Measurements from ENCODE around the gene RRM1.
"Not testable (repeated sequence)": the region's sequence is repeated elsewhere in the genome, so short reads cannot be mapped to it uniquely, and the experiment has no call there.

RRM1 gene

DNA sequence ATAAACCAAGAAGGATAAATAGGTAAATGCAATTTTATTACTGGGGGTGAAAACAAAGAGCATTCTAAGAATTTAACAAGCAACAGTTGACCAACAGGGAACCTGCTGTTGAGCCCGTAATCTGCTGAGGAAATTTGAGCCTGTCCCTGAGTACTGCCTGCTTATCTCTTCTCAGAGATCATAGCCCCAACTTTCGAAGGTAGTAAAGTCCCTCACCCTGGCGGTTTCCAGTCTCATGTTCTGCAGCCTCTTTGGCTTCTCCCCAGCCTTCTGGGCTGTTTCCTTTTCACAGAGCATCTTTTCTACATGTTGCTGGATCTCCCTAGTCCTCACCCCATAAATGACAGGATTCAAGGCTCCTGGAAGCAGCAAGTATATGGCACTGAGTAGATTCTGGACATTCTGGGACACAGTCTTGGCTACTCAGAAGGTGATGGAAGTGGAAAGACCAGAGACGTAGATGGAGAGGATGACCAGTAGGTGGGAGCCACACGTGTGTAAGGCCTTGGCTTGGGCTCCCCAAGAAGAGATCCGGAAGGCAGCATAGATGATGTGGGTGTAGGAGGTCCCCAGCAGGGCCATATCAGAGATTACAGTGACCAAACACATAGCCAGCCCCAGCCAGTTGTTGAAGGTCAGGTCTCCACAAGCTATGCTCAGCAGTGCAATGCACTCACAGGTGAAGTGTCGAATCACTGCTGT, 51.6 kb downstream of the RRM1 start:
- DNase-seq: no peak

DNA sequence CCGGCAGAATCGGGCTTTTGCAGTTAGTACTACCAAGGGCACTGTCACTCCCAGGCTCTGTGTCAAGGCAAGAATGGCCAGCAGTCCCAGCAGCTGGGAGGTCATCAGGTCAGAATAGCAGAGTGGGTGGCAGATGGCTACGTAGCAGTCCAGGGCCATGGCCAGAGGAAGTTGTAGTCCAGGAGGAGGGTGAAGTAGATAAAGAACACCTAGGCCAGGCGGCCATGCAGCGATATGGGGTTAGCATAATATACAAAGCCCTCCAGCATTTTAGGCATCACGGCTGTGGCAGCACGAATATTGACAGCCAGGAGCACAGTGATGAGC, 52.1 kb downstream of the RRM1 start:
- no peak for DNase-seq

DNA sequence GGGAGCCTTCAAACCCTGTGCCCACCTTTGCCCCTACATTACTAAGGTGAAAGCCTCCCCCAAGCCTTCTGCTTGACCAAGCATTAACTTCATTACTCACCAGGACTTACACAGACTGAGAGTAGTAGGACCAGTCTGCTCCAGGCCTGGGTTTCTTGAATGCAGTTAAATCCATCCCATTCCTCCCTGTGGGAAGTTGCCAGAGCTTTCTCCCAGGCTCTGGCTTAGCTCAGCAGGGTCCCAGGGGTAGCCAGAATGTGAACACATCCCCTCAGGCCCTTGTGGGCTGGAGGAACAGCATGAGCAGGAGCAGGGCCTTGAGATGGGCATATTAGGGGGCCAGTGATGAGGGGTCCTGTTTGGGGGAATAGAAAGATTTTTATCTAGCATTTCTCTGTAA, 59.9 kb downstream of the RRM1 start:
- DNase-seq: no peak

DNA sequence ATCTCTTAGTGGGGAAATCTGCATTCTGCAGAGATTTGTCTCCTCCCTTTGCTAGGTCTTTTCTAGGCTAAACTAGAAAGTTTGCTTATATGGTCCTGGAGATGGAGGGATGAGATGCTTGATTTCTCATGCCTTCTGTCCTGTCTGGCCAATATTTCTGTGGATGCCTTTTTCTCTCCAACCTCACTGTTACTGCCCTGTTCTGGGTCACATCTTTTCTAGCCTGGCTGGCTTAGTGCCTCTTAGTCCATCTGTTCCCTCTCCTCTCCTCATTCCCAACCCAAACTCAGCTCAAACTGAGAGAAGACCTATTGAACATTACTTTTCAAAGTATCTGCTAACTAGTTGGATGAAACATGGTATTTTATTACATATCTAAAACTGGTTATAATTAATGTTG, 62.0 kb downstream of the RRM1 start:
- no peak for DNase-seq

DNA sequence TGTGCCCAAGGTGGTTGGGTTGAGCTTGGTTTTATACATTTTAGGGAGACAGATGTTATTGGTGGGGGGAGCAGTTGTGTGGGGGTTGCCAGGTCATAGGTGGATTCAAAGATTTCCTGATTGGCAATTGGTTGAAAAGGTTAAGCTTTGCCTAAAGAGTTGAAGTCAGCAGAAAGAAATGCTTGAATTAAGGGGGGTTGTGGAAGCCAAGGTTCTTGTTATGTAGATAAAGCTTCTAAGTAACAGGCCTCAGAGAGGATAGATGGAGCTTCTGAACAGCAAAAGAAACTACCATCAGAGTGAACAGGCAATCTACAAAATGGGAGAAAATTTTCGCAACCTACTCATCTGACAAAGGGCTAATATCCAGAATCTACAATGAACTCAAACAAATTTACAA, 64.2 kb downstream of the RRM1 start:
- DNase-seq: not testable (repeated sequence)

DNA sequence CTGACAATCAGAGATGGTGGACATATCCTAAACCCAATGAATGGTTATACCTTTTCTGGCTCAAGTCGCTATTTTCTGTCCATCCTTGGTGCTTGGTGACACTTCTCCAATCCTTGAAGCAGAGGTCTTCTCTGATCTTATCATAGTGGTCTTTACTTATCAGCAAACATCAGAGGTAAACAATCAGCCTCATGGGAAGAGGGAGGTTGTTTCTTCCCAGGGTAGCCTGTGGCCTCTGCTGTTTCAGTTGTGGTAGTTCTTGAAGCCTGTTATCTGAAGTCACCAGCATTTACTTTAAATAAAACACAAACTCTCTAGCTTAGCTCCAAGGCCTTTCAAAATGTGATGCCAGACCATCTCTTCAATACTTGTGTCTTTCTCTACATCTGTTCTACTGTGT, 66.7 kb downstream of the RRM1 start:
- no peak for DNase-seq

DNA sequence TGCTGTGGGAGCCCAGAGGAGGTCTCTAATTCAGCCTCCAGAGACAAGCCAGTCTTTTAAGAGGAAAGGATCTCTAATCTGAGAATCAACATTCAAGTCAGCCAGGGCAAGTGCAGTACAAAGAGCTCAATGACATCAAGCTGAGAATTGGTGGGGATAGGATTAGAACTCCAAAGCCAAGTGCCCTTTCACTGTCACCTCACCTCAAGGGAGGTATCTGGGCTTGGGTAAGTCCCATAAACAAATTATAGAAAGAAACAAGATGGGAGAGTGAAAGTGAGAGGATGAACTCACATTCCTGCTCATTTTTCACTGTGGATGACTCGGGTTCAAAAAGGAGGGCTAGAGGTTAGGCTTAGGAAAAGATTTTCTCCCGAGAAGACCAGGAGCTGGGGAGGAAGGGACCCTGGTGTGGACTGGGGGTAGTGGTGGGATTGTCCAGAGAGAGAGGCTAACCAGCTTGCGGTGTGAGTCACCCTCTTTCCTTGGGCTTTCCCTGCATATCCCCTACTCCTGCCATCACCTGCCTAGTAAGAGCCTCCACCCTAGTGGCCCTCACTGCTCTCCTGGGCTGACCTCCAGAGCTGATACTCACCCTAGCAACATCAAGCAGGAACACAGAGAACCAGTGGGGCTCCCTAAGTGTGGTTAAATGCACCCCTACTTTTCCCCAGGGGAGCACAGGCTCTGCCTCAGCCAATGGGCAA, 70.4 kb downstream of the RRM1 start:
- DNase-seq: no peak

DNA sequence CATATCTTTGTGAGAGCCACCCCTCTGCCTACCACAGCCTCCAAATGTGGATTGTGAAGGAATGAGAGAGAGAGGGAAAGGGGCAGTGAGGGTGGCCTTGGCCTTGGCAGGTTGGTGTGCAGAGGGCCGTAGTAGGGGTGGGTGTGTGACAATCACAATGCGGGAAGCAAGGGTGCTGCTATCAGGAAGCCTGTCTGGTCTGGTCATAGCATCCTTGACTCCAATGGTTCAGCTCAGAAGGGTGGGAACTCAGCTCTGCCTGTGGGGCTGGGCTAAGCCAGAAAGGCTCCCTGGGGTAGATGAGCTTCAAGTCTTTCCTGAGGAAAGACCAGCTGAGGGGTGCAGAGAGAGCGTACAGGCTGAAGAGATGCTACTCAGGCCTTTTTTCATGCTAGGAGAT, 72.7 kb downstream of the RRM1 start:
- DNase-seq: no peak

DNA sequence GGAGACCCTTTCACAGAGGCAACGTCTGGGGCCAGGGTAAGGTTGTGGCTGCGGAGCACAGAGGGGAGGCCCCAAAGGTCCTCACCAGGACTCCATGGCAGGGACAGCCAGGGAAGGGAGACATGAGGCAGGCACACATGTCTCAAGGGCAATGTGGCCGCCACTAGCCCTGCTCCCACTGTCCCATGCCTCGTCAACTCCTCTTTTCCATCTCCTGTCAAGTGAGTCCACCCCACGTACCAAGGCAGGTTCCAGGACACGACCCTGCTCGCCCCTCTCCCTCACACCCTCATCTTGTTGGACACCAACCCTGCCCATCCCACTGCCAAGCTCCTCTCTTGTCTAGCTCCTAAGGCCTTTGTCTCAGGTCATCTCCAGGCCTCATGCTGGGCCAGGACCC, 73.2 kb downstream of the RRM1 start:
- DNase-seq: no peak

DNA sequence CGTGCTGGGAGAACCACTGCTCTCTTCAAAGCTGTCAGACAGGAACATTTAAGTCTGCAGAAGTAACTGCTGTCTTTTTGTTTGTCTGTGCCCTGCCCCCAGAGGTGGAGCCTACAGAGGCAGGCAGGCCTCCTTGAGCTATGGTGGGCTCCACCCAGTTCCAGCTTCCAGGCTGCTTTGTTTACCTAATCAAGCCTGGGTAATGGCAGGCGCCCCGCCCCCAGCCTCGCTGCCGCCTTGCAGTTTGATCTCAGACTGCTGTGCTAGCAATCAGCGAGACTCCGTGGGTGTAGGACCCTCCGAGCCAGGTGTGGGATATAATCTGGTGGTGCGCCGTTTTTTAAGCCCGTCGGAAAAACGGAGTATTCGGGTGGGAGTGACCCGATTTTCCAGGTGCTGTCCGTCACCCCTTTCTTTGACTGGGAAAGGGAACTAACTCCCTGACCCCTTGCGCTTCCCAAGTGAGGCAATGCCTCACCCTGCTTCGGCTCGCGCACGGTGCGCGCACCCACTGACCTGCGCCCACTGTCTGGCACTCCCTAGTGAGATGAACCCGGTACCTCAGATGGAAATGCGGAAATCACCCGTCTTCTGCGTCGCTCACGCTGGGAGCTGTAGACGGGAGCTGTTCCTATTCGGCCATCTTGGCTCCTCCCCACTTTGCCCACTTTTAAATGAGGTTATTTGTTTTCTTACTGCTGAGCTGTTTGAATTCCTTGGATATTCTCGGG, 81.2 kb downstream of the RRM1 start:
- DNase-seq: not testable (repeated sequence)

DNA sequence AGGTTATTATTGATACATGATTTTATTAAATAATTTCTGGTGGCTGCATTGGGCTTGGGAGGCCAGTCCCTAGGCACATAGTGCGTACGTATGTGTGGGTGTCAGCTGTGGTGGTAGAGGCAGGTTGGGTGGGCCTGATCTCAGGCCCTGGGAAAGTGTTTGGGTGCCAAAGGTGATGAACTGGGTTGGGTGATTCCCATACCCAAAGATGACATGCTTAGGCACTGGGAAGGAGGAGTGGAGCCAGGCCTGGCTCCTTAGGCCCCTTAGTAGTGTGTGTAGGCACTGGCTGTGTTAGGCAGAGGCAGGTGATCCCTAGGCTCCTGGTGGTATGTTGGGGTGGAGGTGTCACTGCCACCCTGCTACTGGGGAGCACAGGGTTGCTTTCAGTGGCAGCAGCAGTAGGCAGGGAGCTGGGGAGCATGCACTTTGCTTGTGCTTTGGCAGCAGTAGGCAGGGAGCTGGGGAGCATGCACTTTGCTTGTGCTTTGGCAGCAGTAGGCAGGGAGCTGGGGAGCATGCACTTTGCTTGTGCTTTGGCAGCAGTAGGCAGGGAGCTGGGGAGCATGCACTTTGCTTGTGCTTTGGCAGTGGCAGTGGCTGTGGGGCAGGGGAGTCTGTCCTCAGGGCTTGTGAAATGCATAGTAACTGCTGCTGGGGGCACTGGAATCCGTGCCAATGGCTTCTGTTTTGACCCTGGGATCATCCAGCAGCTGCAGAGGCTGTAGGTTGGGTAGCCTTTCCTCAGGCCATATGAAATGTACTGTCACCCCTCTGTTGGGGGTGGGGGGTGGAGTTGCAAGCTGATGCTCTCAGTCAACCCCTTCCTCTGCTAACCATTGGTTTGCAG, 84.4 kb downstream of the RRM1 start:
- DNase-seq: no peak

DNA sequence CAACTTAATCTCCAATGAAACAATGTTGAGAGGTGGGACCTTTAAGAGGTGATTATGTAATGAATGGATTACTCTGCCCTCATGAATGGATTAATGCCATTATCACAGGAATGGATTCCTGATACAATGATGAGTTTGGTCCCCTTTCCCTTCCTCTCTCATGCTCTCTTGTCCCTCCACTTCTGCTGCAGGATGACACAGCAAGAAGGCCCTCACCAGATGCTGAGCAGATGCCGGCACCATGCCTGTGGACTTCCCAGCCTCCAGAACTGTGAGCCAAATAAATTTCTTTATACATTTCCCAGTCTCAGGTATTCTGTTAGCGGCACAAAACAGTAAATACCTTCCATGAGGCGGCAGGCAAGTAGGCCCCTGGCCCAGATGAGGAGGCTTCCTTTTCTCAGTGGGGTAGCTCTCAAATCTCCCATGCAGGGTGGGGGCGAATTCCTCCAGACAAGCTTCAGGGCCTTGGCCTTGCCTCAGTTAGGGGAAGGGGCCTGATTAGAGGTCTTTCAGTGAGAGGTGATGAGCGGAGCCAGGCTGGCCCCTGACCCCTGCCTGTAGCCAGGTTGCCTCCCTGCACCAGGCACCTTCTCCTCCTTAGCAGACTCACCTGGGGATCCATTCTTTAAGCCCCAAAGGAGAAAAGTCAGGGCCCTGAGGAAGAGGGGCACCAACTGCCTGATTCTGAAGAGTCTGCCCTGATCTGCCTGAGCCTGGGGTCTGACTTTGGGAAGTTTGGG, 86.0 kb downstream of the RRM1 start:
- no peak for DNase-seq

DNA sequence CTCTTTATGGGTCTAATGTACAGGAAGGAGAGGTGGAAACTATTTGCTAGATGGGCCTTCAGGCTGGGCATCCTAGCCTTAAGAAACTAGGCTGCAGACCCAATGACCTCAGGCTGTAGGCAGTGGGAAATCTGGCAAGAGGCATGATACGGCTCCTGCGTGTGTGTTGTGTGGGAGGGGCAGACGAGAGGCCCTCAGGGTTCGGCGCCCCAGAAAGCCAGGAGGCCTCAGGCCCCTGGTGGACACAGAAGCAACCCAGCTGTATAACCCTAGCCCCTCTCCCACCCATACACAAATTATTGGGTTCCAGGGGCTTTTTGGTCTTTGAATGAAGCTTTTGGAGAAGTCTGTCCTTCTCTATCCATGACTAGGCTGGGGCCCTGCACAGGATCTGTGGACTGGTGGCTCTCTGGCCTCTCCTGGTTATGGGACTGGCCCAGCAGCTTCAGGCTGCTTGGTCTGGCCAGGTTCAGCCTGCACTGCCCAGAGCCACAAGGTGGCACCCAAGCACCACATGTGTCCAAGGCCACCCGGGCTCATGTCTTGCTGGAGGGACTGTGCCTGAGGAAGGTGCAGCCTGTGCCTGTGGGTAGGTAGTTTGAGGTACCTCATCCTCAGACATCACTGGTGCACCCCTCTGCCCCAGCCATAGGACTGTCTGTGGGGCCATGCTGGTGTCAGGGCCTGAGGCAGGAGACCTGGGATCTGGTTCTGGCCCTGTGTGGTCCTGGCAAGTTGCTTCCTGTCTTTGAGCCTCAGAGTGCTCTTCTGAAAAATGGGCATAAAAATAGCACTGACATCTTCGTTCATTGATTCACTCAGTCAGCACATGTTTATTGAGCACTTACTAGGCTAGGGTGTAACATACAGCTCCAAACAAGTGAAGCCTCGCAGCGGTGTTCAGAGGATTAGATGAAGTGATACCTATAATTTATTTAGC, 87.5 kb downstream of the RRM1 start:
- DNase-seq: peak in 1 of 2 donors; percentile 13

DNA sequence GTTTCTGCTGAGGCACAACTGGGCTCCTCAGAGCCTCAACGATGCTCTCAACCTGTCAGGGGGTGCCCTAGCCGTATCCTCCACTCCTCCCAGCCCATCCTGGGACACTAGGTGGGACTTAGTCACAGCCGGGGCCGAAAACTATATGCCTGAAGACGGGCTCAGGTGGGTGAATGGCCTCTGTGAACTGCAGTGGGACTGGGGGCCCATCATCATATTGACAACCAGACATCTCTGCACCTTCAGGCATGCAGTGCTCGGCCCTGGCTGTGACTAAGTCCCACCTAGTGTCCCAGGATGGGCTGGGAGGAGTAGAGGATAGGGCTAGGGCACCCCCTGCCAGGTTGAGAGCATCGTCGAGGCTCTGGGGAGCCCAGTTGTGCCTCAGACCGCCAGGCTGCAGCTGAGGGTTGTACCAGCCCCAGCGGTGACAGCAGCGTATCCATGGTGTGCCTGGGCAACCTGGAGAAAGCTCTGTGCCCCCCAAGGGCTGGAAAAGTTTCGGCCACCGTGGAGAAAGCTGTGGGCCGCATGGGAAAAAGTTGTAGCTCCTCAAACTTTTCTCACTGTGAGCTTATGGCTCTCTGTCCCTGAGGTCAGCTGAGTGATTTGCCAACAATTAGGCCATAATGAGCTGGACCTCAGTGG, 88.9 kb downstream of the RRM1 start:
- no peak for DNase-seq

DNA sequence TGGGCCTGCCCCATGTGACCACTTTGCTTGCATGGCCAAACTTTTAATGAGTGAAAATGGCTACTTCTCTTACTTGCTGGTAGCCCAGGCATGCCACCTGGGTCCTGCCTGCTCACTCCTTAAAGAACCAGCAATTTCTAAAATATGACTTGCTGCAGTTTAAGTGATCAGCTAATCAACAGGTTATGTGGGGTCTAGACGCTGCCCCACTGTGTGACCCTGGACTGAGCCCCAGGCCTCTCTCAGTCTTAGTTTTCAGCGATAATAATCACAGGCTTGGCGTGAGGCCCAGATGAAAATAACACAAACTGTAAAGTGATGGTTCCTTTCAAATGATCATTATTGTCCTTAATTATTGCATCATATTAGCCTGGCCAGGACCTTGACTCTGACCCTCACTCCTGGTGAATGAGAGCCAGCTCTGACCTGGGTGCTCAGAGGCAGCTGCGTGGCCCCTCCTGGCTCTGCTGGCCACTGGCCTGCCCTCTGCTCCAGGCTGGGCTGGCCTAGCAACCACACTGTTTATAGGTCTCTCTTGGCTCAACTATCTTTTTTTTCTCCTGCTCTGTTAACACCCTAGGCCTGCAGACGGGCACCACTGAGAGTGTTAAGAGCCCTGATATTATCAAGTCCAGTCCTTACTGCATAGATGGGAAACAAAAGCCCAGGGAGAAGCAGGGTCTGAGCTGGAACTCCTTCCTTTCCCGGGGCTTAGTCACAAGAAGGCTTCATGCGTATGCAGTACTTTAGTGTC, 89.7 kb downstream of the RRM1 start:
- DNase-seq: no peak

DNA sequence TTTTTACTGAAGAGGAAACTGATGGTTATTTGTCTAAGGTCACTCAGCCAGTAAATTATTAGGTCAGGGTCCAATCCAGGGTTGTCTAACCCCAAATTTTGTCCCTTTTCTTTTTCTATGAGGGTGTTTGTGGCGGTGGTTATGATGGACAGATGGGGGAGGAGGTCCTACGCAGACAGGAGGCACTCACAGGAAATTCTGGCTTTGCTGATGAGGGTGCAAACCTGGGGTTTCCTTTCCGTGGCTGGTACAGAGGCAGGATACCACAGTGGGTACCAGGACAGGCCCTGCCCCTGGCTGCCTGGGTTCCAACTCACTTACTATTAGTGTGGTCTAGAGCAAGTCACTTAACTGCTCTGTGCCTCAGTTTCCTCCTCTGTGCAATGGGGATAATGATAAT, 91.0 kb downstream of the RRM1 start:
- DNase-seq: no peak

DNA sequence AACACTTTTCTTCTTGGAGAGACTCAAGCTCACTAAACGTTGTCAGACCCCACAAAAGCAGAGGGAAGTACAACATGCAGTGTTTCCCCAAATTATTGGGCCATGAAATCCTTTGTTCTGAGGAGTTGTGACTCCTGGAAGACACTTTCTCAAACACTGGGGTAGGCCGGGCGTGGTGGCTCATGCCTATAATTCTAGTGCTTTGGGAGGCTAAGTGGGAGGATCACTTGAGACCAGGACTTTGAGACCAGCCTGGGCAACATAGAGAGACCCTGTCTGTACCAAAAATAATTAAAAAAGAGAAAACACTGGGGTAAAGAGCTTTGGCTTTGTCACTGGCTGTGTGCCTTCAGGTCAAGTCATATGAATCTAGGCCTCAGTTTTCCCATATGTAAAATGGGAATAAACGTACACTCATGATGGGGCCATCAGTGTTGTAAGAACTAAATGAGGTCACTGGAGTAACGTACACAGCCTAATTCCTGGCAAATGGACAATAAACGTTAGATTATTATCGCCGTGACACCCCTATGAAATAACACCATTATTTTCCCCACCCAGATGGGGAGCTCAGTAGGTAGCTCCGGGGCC, 92.0 kb downstream of the RRM1 start:
- DNase-seq: no peak

DNA sequence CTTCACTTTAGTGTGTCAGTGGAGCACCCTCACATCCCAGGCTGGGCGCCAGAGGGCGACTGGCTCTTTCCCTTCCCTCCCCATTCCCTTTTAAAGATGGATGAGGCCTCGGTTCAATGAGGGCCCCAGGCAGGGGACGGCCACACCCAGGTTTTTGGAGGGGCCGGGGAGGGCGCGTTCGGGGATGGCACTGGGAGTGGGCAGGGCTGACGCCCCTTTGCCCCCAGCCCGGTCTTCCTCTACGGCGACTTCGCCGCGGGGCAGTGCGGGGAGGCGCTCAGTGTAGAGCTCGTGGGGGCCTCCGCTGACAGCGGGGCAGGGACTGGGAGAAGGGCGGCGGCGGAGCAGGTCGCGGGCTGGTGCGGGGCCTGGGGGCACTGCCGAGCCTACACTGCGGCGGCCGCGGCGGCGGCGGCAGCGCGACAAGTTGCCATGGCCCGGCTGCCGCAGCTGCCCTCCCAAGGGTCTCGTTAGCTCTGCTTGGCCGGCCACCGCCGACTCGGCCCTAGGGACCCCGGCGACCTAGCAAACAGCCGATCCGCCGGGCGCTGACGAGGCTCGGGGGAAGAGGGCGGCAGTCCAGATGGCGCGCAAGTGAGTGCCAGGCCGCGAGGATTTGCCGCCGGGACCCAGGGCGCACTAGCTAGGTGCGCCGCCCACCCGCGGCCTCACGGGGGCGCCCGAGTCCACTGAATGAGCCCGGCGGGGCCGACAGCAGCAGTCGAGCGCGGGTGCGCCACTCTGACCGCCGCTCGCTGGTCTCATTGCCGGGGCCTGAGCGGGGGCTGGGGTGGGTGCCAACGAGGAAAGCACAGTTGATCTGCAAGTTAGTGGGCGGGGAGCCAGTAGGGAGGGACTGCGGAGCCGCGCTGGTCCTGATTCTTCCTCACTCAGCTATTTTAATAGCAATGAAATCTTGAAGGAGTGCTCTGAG, 92.7 kb downstream of the RRM1 start:
- DNase-seq: peak; percentile 50 to 71

Measured in bone marrow (tissue), 2 donors.